GM12878 (cell line): ENCODE measurements around the gene CPD. TPM values are rescaled to one million over a fixed set of nuclear protein-coding genes. Genes with fewer than 3 reads are reported as not detected.

ENCODE experiments used
- ATAC-seq: fragments of 200-7000 bp; cut with Tn5 transposase; 3 replicates; pipeline ENCODE4 v1.9.1; 2020; ENCODE audit warnings: mild to moderate bottlenecking, moderate library complexity
- BruUV-seq: library from RNA; stranded (reverse); fragments of 400-500 nt; replicated peaks from 2 replicates; lab custom pipeline; 2021; lab: Mats Ljungman, UMichigan
- CTCF ChIA-PET: fragments of 300-600 bp; sonication (Branson Sonifier 250); formaldehyde crosslinking; extraction: SDS; loops from one replicate; lab custom pipeline; 2021; ENCODE audit warnings: inconsistent platforms; lab: Yijun Ruan, JAX
- POLR2A ChIA-PET: fragments of 350-600 bp; formaldehyde crosslinking; extraction: SDS; loops from one replicate; lab custom pipeline; 2021; ENCODE audit warnings: inconsistent platforms; lab: Charles Lee
- RAD21 ChIA-PET: fragments of 300-600 bp; sonication (Branson Sonifier 250); formaldehyde crosslinking; loops from one replicate; lab custom pipeline; 2023; ENCODE audit warnings: antibody characterized with exemption; ENCODE audit not compliant: unreplicated experiment; lab: Charles Lee
- SMC1A ChIA-PET: fragments of 300-600 bp; sonication (Branson Sonifier 250); formaldehyde crosslinking; loops from one replicate; lab custom pipeline; 2023; ENCODE audit not compliant: unreplicated experiment, uncharacterized antibody; lab: Charles Lee
- DNase-seq: peaks from one replicate; pipeline ENCODE4 v3.0.0-alpha.2; 2011; ENCODE audit warnings: low read depth, low spot score
- FAIRE-seq: peaks from 3 replicates; lab custom pipeline; 2011; peaks lifted over from hg19 to GRCh38; lab: Jason Lieb, UNC
- H2AFZ ChIP-seq: 2 replicates; pipeline ENCODE4 v1.6.0; 2011; ENCODE audit warnings: low read depth, low read length, control low read depth; ENCODE audit not compliant: control insufficient read depth
- H3K27ac ChIP-seq: 2 replicates; pipeline ENCODE4 v1.5.1; 2011; ENCODE audit warnings: control low read depth; ENCODE audit not compliant: control insufficient read depth, insufficient read depth
- H3K27me3 ChIP-seq, 2 experiments: replicated peaks in 1 of 2; 2 replicates each; pipeline versions ENCODE4 v1.6.0 to v1.6.1; 2011; ENCODE audit warnings: low read length in 1 of 2; ENCODE audit not compliant: control insufficient read depth in 2 of 2, insufficient read depth in 2 of 2
- H3K36me3 ChIP-seq, 2 experiments: 2 replicates each; pipeline ENCODE4 v1.5.1; 2011; ENCODE audit warnings: low read length in 1 of 2; ENCODE audit not compliant: control insufficient read depth in 2 of 2, insufficient read depth in 2 of 2
- H3K4me1 ChIP-seq: 2 replicates; pipeline ENCODE4 v1.6.1; 2011; ENCODE audit warnings: mild to moderate bottlenecking, low read length, moderate library complexity, mixed read lengths; ENCODE audit not compliant: control insufficient read depth, insufficient read depth
- H3K4me2 ChIP-seq: 2 replicates; pipeline ENCODE4 v1.6.0; 2011; ENCODE audit warnings: control low read depth; ENCODE audit not compliant: control insufficient read depth, insufficient read depth
- H3K4me3 ChIP-seq: fragments of 200-600 bp; sonication (generic); 2 replicates; pipeline ENCODE4 v1.5.1; 2016
- H3K79me2 ChIP-seq: 2 replicates; pipeline ENCODE4 v1.6.0; 2011; ENCODE audit warnings: low read length; ENCODE audit not compliant: control insufficient read depth, insufficient read depth
- H3K9ac ChIP-seq: 2 replicates; pipeline ENCODE4 v1.8.0; 2011; ENCODE audit warnings: low read length, control low read depth, mixed read lengths; ENCODE audit not compliant: control insufficient read depth, insufficient read depth
- H3K9me3 ChIP-seq: replicated peaks from 3 replicates; pipeline ENCODE4 v1.5.1; 2011; ENCODE audit warnings: mild to moderate bottlenecking, low read length; ENCODE audit not compliant: control insufficient read depth, insufficient read depth
- H4K20me1 ChIP-seq: 2 replicates; pipeline ENCODE4 v1.6.0; 2011; ENCODE audit not compliant: control insufficient read depth, insufficient read depth
- BRCA1 ChIP-seq: IDR thresholded peaks from 2 replicates; pipeline ENCODE4 v1.6.1; 2011; ENCODE audit warnings: low read depth, low read length, improper control_type of control experiment
- CBX5 ChIP-seq: sonication (generic); IDR thresholded peaks from 2 replicates; pipeline ENCODE4 v1.6.1; 2016; ENCODE audit warnings: low read depth, moderate library complexity, mild to moderate bottlenecking, inconsistent platforms
- GABPA ChIP-seq: IDR thresholded peaks from 2 replicates; pipeline ENCODE4 v1.6.1; 2014; ENCODE audit warnings: antibody characterized with exemption, low read depth, mild to moderate bottlenecking, inconsistent platforms
- HDGF ChIP-seq: fragments of 450-650 bp; IDR thresholded peaks from 2 replicates; pipeline ENCODE4 v1.6.1; 2016; ENCODE audit warnings: antibody characterized with exemption
- IKZF1 ChIP-seq: fragments of 450-650 bp; conservative IDR thresholded peaks from 2 replicates; pipeline ENCODE4 v1.6.1; 2017; ENCODE audit warnings: antibody characterized with exemption, mild to moderate bottlenecking
- KLF5 ChIP-seq: fragments of 450-650 bp; IDR thresholded peaks from 2 replicates; pipeline ENCODE4 v1.6.1; 2014; ENCODE audit warnings: mild to moderate bottlenecking; ENCODE audit not compliant: partially characterized antibody
- MTA3 ChIP-seq: IDR thresholded peaks from 2 replicates; pipeline ENCODE4 v1.6.1; 2012; ENCODE audit warnings: low read length, inconsistent platforms, borderline replicate concordance
- NBN ChIP-seq: fragments of 450-650 bp; IDR thresholded peaks from 2 replicates; pipeline ENCODE4 v1.6.1; 2016
- SPI1 ChIP-seq: IDR thresholded peaks from 2 replicates; pipeline ENCODE4 v1.6.1; 2011; ENCODE audit warnings: low read depth, mild to moderate bottlenecking, low read length, moderate library complexity, borderline replicate concordance; ENCODE audit not compliant: insufficient read depth
- SUZ12 ChIP-seq: fragments of 200-600 bp; sonication (generic); IDR thresholded peaks from one replicate; pipeline ENCODE4 v1.6.1; 2018; ENCODE audit warnings: antibody characterized with exemption, mild to moderate bottlenecking; ENCODE audit not compliant: unreplicated experiment
- ZNF384 ChIP-seq: IDR thresholded peaks from 2 replicates; pipeline ENCODE4 v1.6.1; 2012; ENCODE audit warnings: low read depth, mild to moderate bottlenecking, low read length, improper control_type of control experiment, borderline replicate concordance
- WGBS: methylation state at CpG from one replicate; pipeline ENCODE4 v1.1.6; 2016; ENCODE audit warnings: low lambda C conversion rate; ENCODE audit not compliant: insufficient replicate concordance, insufficient coverage; ENCODE audit errors: missing lambda C conversion rate; 5-methylcytosine and 5-hydroxymethylcytosine counted together
- in situ Hi-C: fragments of 300-500 bp; cut with MboI; formaldehyde crosslinking; loops from 9 replicates; pipeline ENCODE4 v1.14.3; 2018; ENCODE audit warnings: mixed read lengths
- intact Hi-C: fragments of 100-400 bp; cut with micrococcal nuclease; formaldehyde crosslinking; loops from one replicate; pipeline ENCODE4 v1.14.2; 2022; ENCODE audit not compliant: unreplicated experiment
- polyA plus RNA-seq, 11 experiments: library from polyadenylated mRNA; depleted of rRNA in 4 of 11; unstranded in 6 of 11; stranded (reverse) in 5 of 11; fragments of >200 nt; fragmentation: Nextera tagmentation in 4 of 11; fragmentation: Illumina TruSeq in 1 of 11; extraction: Ambion mirVana in 4 of 11; extraction: Trizol in 1 of 11; gene quantifications; 1 replicate in 1 of 11; 2 replicates in 10 of 11; pipeline versions ENCODE4 v1.2.1 to v1.2.3, GENCODE V29; 2011 to 2016; ENCODE audit warnings: inconsistent platforms in 2 of 11, missing spikeins in 2 of 11, low read depth in 1 of 11
- total RNA-seq, 4 experiments: library from RNA; depleted of rRNA in 3 of 4; stranded (reverse); fragments of >200 nt in 3 of 4; fragmentation: Illumina TruSeq in 1 of 4; extraction: Trizol in 1 of 4; gene quantifications; 2 replicates each; pipeline versions ENCODE4 v1.2.1 to v1.2.3, GENCODE V29; 2013 to 2021
- TF ChIP-seq, protein P1 (sequence below): fragments of 150-350 bp; IDR thresholded peaks from 2 replicates; pipeline ENCODE4 v1.6.1; 2014; ENCODE audit warnings: mild to moderate bottlenecking, low read depth, low read length

CPD gene
- total and polyA plus RNA-seq, 10 of the 15 experiments (the other 5 are each of a cell fraction or from before 2014, with no cell fraction given), result 3.5 to 24.2 (median 15.7) TPM

DNA sequence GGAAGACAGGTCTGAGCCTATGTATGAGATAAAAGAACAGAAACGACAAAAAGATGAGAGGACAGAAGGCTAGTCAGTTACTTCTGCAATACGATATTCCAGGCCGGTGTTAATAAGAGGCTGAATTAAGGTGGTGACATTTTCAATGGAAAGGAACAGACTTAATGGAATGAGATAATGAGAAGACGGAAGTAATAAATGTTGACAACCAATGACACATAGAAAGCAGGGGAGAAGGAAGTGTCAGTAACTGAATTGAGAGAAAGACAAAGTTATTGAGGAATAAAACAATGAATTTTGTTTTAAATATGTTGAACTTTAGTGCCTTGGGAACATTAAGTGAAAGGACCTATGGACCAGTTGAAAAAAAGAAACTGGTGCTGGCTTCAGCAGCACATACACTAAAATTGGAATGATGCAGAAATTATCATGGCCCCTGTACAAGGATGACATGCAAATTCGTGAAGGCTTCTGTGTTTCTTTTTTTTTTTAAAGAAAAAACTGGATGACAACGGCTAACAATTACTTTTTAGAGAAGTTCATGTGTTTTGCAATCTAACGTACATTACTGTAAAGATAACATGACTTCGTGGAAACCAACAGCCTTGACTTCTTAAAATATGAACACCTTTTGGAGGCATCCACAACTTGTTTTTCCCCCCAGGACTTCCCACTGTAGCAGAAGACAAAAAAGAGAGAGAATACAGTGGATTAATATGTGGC is 18.5 kb upstream of the CPD start (continued):
- TF ChIP-seq GABPA (no peak), ZNF384 (no peak), SUZ12 (no peak), IKZF1 (no peak), HDGF (no peak), NBN (no peak), BRCA1 (no peak), MTA3 (no peak), KLF5 (no peak)
- TF ChIP-seq, protein P1, sequence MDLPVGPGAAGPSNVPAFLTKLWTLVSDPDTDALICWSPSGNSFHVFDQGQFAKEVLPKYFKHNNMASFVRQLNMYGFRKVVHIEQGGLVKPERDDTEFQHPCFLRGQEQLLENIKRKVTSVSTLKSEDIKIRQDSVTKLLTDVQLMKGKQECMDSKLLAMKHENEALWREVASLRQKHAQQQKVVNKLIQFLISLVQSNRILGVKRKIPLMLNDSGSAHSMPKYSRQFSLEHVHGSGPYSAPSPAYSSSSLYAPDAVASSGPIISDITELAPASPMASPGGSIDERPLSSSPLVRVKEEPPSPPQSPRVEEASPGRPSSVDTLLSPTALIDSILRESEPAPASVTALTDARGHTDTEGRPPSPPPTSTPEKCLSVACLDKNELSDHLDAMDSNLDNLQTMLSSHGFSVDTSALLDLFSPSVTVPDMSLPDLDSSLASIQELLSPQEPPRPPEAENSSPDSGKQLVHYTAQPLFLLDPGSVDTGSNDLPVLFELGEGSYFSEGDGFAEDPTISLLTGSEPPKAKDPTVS, result no peak

DNA sequence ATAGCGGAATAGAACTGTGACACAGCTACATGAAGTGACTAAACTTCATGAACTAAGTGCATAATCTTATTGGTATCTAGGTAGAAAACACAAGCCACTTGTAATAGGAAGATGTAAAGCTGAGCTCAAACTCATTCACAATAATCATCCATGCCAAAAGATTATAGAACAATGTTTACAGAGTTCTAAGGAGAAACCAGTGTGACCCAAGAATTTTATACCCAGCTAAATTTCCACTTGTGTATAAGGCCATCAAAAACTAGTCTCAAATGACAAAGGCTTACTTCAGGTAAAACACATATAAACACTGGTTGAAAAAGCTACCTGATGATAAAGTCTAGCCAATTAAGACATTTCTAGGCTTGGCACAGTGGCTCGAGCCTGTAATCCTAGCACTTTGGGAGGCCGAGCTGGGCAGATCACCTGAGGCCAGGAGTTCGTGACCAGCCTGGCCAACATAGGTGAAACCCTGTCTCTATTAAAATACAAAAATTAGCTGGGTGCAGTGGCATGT is 16.9 kb upstream of the CPD start:
- 90% methylated on average over 4 of the region's 4 CpGs for WGBS
- intact Hi-C loops (no loop called here), in situ Hi-C loops (no loop called here)
- peaks cover 6% of the 10 kb centered on the region; the same call in 2 of the 3 replicates for H3K9me3 ChIP-seq
- ChIA-PET CTCF (interaction anchor here (0.7 to 1.4 kb wide), 4 partner anchors 13 to 82 kb away, joined by 3 to 4 read pairs (median 3); no protein-coding TSS in a partner anchor), POLR2A (interaction anchor here (0.6 to 0.8 kb wide), 2 partner anchors 15 to 333 kb away, joined by 3 read pairs; no protein-coding TSS in a partner anchor), RAD21 (no interaction called here), SMC1A (interaction anchor here (1.1 to 1.4 kb wide), 4 partner anchors 11 to 25 kb away, joined by 3 to 5 read pairs (median 4); no protein-coding TSS in a partner anchor)
- H2AFZ ChIP-seq, result no peak overlapping the region
- H3K4me1 ChIP-seq, result peaks cover 16% of the 10 kb centered on the region
- no peak overlapping the region for H3K27ac ChIP-seq
- H3K36me3 ChIP-seq, result no peaks in the 10 kb centered on the region
- no peak overlapping the region for H3K9ac ChIP-seq
- FAIRE-seq, result no peak
- no peak for DNase-seq
- no peaks in the 10 kb centered on the region for H3K27me3 ChIP-seq
- H3K79me2 ChIP-seq, result no peaks in the 10 kb centered on the region
- no TSS peak for BruUV-seq
- H4K20me1 ChIP-seq, result no peaks in the 10 kb centered on the region
- no peak for ATAC-seq
- H3K4me3 ChIP-seq, result no peak overlapping the region
- H3K4me2 ChIP-seq, result no peak overlapping the region
- TF ChIP-seq CBX5 (no peak), SPI1 (no peak)
